Femur (tissue), 1 donor: ENCODE measurements around the gene RNF17.
"Not testable (repeated sequence)": the region's sequence is repeated elsewhere in the genome, so short reads cannot be mapped to it uniquely, and the experiment has no call there.

Source experiments
- DNase-seq: peaks from one replicate; pipeline ENCODE4 v3.0.0-alpha.2; 2017

Gene RNF17

GRCh38 chr13:24763596-24764275 lies at the start of gene RNF17:
Gene RNF17, plus strand, starts transcription at chr13:24764169. Its CDS starts 35 bp downstream, at chr13:24764204.
- DNase-seq = no peak

GRCh38 chr13:24716011-24716410 lies 48.0 kb upstream of the RNF17 start:
- DNase-seq = no peak

- no peak for DNase-seq
These were observed 47.5 kb upstream of the RNF17 start for GRCh38 chr13:24716446-24716845.

- DNase-seq = no peak
These were observed 46.8 kb upstream of the RNF17 start for GRCh38 chr13:24717217-24717616.

- no peak for DNase-seq
These were observed 45.6 kb upstream of the RNF17 start for GRCh38 chr13:24718192-24718965.

- DNase-seq = no peak
These were observed 44.8 kb upstream of the RNF17 start for GRCh38 chr13:24719139-24719538.

GRCh38 chr13:24723206-24723605 lies 40.8 kb upstream of the RNF17 start:
- no peak for DNase-seq

GRCh38 chr13:24724714-24725113 lies 39.3 kb upstream of the RNF17 start:
- no peak for DNase-seq

- no peak for DNase-seq
These were observed 38.6 kb upstream of the RNF17 start for GRCh38 chr13:24725379-24725778.

- DNase-seq = peak; percentile 71
These were observed 36.0 kb upstream of the RNF17 start for GRCh38 chr13:24727731-24728601.

- DNase-seq = not testable (repeated sequence)
These were observed 32.9 kb upstream of the RNF17 start for GRCh38 chr13:24730873-24731567.

GRCh38 chr13:24734950-24735349 lies 29.0 kb upstream of the RNF17 start:
- DNase-seq = no peak

- DNase-seq = no peak
These were observed 26.9 kb upstream of the RNF17 start for GRCh38 chr13:24737042-24737441.

- DNase-seq = no peak
These were observed 25.6 kb upstream of the RNF17 start for GRCh38 chr13:24738366-24738847.

GRCh38 chr13:24740014-24740890 lies 23.7 kb upstream of the RNF17 start:
- DNase-seq = no peak

- DNase-seq = no peak
These were observed 22.8 kb upstream of the RNF17 start for GRCh38 chr13:24741016-24741662.

- no peak for DNase-seq
These were observed 22.2 kb upstream of the RNF17 start for GRCh38 chr13:24741791-24742190.

GRCh38 chr13:24742294-24742693 lies 21.7 kb upstream of the RNF17 start:
- DNase-seq = no peak

GRCh38 chr13:24742977-24743376 lies 21.0 kb upstream of the RNF17 start:
- DNase-seq = no peak

- DNase-seq = no peak
These were observed 19.7 kb upstream of the RNF17 start for GRCh38 chr13:24744247-24744646.

- DNase-seq = no peak
These were observed 18.5 kb upstream of the RNF17 start for GRCh38 chr13:24745516-24745860.
